ENCODE results near the gene OR6J1.
"Not testable (repeated sequence)": the region's sequence is repeated elsewhere in the genome, so short reads cannot be mapped to it uniquely, and the experiment has no call there.

Gene OR6J1

GRCh38 chr14:22640192-22640591, 4.0 kb downstream of the OR6J1 start:
- no peak for TF ChIP-seq EZH2phosphoT487 (IDR thresholded peaks at IDR 0.05; ENCODE audit: borderline replicate concordance, low read length)
- Histone ChIP-seq H3K36me3 (ENCODE audit: control insufficient read depth, low read length) (no peaks in the 10 kb centered on the region), H3K27me3 (ENCODE audit: control insufficient read depth, low read length) (no peaks in the 10 kb centered on the region), H4K20me1 (ENCODE audit: control insufficient read depth, insufficient read depth, low read depth, low read length) (no peaks in the 10 kb centered on the region), H3K27ac (ENCODE audit: low read depth, low read length) (no peak overlapping the region), H3K9me2 (replicated peaks; ENCODE audit: control insufficient read depth, low read length) (no peaks in the 10 kb centered on the region), H3K4me3 (ENCODE audit: low read length) (no peak overlapping the region), H3K4me1 (ENCODE audit: control insufficient read depth, low read length) (no peaks in the 10 kb centered on the region), H3K79me2 (ENCODE audit: control insufficient read depth, low read length) (no peaks in the 10 kb centered on the region), H3K9me3 (ENCODE audit: control insufficient read depth, insufficient read depth, low read length) (no peaks in the 10 kb centered on the region), H3F3A (ENCODE audit: control insufficient read depth, insufficient read depth) (no peaks in the 10 kb centered on the region), H3K4me2 (ENCODE audit: low read length) (no peak overlapping the region)

GRCh38 chr14:22635980-22636379, 8.2 kb downstream of the OR6J1 start:
- not testable (repeated sequence) for H4K20me1 ChIP-seq (ENCODE audit: control insufficient read depth, insufficient read depth, low read depth, low read length); H3K9me3 ChIP-seq (ENCODE audit: control insufficient read depth, insufficient read depth, low read length); H3K4me3 ChIP-seq (ENCODE audit: low read length); H3K4me1 ChIP-seq (ENCODE audit: control insufficient read depth, low read length); H3K4me2 ChIP-seq (ENCODE audit: low read length); H3K36me3 ChIP-seq (ENCODE audit: control insufficient read depth, low read length); H3K9me2 ChIP-seq (replicated peaks; ENCODE audit: control insufficient read depth, low read length); H3K27me3 ChIP-seq (ENCODE audit: control insufficient read depth, low read length); H3K27ac ChIP-seq (ENCODE audit: low read depth, low read length); H3K79me2 ChIP-seq (ENCODE audit: control insufficient read depth, low read length); H3F3A ChIP-seq (ENCODE audit: control insufficient read depth, insufficient read depth)

- Histone ChIP-seq H3K27me3 (ENCODE audit: control insufficient read depth, low read length) (no peaks in the 10 kb centered on the region), H3K9me3 (ENCODE audit: control insufficient read depth, insufficient read depth, low read length) (no peaks in the 10 kb centered on the region; the same call in 1 of the 2 replicates), H4K20me1 (ENCODE audit: control insufficient read depth, insufficient read depth, low read depth, low read length) (no peaks in the 10 kb centered on the region), H3F3A (ENCODE audit: control insufficient read depth, insufficient read depth) (no peaks in the 10 kb centered on the region), H3K27ac (ENCODE audit: low read depth, low read length) (no peak overlapping the region), H3K36me3 (ENCODE audit: control insufficient read depth, low read length) (no peaks in the 10 kb centered on the region), H3K4me3 (ENCODE audit: low read length) (no peak overlapping the region), H3K4me1 (ENCODE audit: control insufficient read depth, low read length) (no peaks in the 10 kb centered on the region), H3K9me2 (replicated peaks; ENCODE audit: control insufficient read depth, low read length) (no peaks in the 10 kb centered on the region), H3K79me2 (ENCODE audit: control insufficient read depth, low read length) (no peaks in the 10 kb centered on the region), H3K4me2 (ENCODE audit: low read length) (no peak overlapping the region)
- TF ChIP-seq EZH2phosphoT487 (IDR thresholded peaks at IDR 0.05; ENCODE audit: borderline replicate concordance, low read length), result no peak
- TF ChIP-seq CTCF (IDR thresholded peaks at IDR 0.05; ENCODE audit: low read depth, low read length, poor library complexity, severe bottlenecking), result no peak
These were observed 9.8 kb downstream of the OR6J1 start for GRCh38 chr14:22634233-22634900.

- Histone ChIP-seq H3K4me1 (ENCODE audit: control insufficient read depth, low read length) (no peaks in the 10 kb centered on the region), H3K27ac (ENCODE audit: low read depth, low read length) (no peak overlapping the region), H3K4me2 (ENCODE audit: low read length) (no peak overlapping the region), H3F3A (ENCODE audit: control insufficient read depth, insufficient read depth) (no peaks in the 10 kb centered on the region), H3K27me3 (ENCODE audit: control insufficient read depth, low read length) (peaks cover 11% of the 10 kb centered on the region), H3K79me2 (ENCODE audit: control insufficient read depth, low read length) (no peaks in the 10 kb centered on the region), H3K36me3 (ENCODE audit: control insufficient read depth, low read length) (no peaks in the 10 kb centered on the region), H3K4me3 (ENCODE audit: low read length) (no peak overlapping the region), H4K20me1 (ENCODE audit: control insufficient read depth, insufficient read depth, low read depth, low read length) (no peaks in the 10 kb centered on the region), H3K9me3 (ENCODE audit: control insufficient read depth, insufficient read depth, low read length) (no peaks in the 10 kb centered on the region; the same call in 1 of the 2 replicates), H3K9me2 (replicated peaks; ENCODE audit: control insufficient read depth, low read length) (no peaks in the 10 kb centered on the region)
- TF ChIP-seq EZH2phosphoT487 (IDR thresholded peaks at IDR 0.05; ENCODE audit: borderline replicate concordance, low read length), result no peak
- no peak for TF ChIP-seq CTCF (IDR thresholded peaks at IDR 0.05; ENCODE audit: low read depth, low read length, poor library complexity, severe bottlenecking)
These were observed 13.7 kb downstream of the OR6J1 start for GRCh38 chr14:22630486-22630885.

Measured in DOHH2 (cell line).